Breast epithelium (tissue), 4 donors: ENCODE data around the gene PAPSS2. TPM values are rescaled to one million over a fixed set of nuclear protein-coding genes. Genes with fewer than 3 reads are reported as not detected.

ENCODE experiments used
- DNase-seq, 2 donors: peaks; one replicate each; pipeline ENCODE4 v3.0.0-alpha.2; 2019; ENCODE audit warnings: low spot score in 2 of 2
- H3K27ac ChIP-seq, 2 donors: fragments of 200-600 bp; sonication (generic) in 1 of 2; one replicate each; pipeline ENCODE4 v1.5.1; 2016 to 2019; ENCODE audit warnings: mild to moderate bottlenecking in 1 of 2
- H3K27me3 ChIP-seq, 2 donors: fragments of 200-600 bp; sonication (generic) in 1 of 2; one replicate each; pipeline versions ENCODE4 v1.5.1 to v1.6.0; 2017 to 2019; ENCODE audit warnings: control low read depth in 1 of 2, mild to moderate bottlenecking in 1 of 2
- H3K36me3 ChIP-seq: fragments of 200-600 bp; one replicate; pipeline ENCODE4 v1.5.1; 2019
- H3K4me1 ChIP-seq, 2 donors: fragments of 200-600 bp; sonication (generic); one replicate each; pipeline ENCODE4 v1.5.1; 2016 to 2019; ENCODE audit warnings: control low read depth in 1 of 2
- H3K4me3 ChIP-seq, 3 donors: fragments of 200-600 bp; sonication (generic); 1 replicate in 2 of 3; 2 replicates in 1 of 3; pipeline ENCODE4 v1.5.1; 2016 to 2019; ENCODE audit warnings: mild to moderate bottlenecking in 3 of 3, moderate library complexity in 2 of 3
- H3K9me3 ChIP-seq, 2 donors: fragments of 200-600 bp; sonication (generic) in 1 of 2; one replicate each; pipeline ENCODE4 v1.5.1; 2016 to 2019; ENCODE audit warnings: control low read depth in 1 of 2
- POLR2A ChIP-seq: fragments of 450-650 bp; IDR thresholded peaks from one replicate; pipeline ENCODE4 v1.6.1; 2016; ENCODE audit warnings: antibody characterized with exemption, mild to moderate bottlenecking, moderate library complexity
- POLR2AphosphoS5 ChIP-seq, 3 donors: sonication (generic); formaldehyde crosslinking; IDR thresholded peaks; one replicate each; pipeline ENCODE4 v1.6.1; 2017; ENCODE audit warnings: antibody characterized with exemption in 3 of 3
- intact Hi-C: fragments of 100-400 bp; cut with DNase I; formaldehyde crosslinking; loops from one replicate; pipeline ENCODE4 v1.15.1; 2023; ENCODE audit warnings: low total_unique reads
- total RNA-seq, 3 donors: library from RNA; depleted of rRNA; stranded (reverse); fragments of >200 nt; gene quantifications; one replicate each; pipeline ENCODE4 v1.1.0, GENCODE V29; 2016
- TF ChIP-seq, protein P1 (sequence below), 3 donors: fragments of 450-650 bp; IDR thresholded peaks; one replicate each; pipeline ENCODE4 v1.5.1; 2016 to 2017; ENCODE audit warnings: antibody characterized with exemption in 3 of 3, mild to moderate bottlenecking in 3 of 3, moderate library complexity in 3 of 3

The PAPSS2 gene
- total RNA-seq, 3 donors from 2014 or later = 21.1 to 33.8 (median 27.2) TPM

GRCh38 chr10:87691506-87692070 is 31.9 kb downstream of the PAPSS2 start:
- Histone ChIP-seq H3K4me3 (no peak overlapping the region), H3K27me3 (no peaks in the 10 kb centered on the region), H3K9me3 (no peaks in the 10 kb centered on the region), H3K27ac (no peak overlapping the region), H3K36me3 (no peaks in the 10 kb centered on the region), H3K4me1 (no peaks in the 10 kb centered on the region)
- intact Hi-C loops = no loop called here
- no peak for TF ChIP-seq POLR2AphosphoS5 (IDR thresholded peaks at IDR 0.05)
- TF ChIP-seq POLR2A = no peak
- TF ChIP-seq, protein P1, sequence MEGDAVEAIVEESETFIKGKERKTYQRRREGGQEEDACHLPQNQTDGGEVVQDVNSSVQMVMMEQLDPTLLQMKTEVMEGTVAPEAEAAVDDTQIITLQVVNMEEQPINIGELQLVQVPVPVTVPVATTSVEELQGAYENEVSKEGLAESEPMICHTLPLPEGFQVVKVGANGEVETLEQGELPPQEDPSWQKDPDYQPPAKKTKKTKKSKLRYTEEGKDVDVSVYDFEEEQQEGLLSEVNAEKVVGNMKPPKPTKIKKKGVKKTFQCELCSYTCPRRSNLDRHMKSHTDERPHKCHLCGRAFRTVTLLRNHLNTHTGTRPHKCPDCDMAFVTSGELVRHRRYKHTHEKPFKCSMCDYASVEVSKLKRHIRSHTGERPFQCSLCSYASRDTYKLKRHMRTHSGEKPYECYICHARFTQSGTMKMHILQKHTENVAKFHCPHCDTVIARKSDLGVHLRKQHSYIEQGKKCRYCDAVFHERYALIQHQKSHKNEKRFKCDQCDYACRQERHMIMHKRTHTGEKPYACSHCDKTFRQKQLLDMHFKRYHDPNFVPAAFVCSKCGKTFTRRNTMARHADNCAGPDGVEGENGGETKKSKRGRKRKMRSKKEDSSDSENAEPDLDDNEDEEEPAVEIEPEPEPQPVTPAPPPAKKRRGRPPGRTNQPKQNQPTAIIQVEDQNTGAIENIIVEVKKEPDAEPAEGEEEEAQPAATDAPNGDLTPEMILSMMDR (IDR thresholded peaks at IDR 0.05) = no peak
- no peak for DNase-seq

- TF ChIP-seq, protein P1 (IDR thresholded peaks at IDR 0.05) = no peak
- TF ChIP-seq POLR2A (no peak), POLR2AphosphoS5 (IDR thresholded peaks at IDR 0.05) (no peak)
- no peak for DNase-seq
- no peak overlapping the region for H3K4me3 ChIP-seq
- H3K4me1 ChIP-seq = no peaks in the 10 kb centered on the region
- intact Hi-C loops = no loop called here
- no peaks in the 10 kb centered on the region for H3K36me3 ChIP-seq
- H3K27me3 ChIP-seq = no peaks in the 10 kb centered on the region
- no peak overlapping the region for H3K27ac ChIP-seq
- H3K9me3 ChIP-seq = no peaks in the 10 kb centered on the region
Measured at GRCh38 chr10:87692956-87693484, 33.3 kb downstream of the PAPSS2 start.

DNA sequence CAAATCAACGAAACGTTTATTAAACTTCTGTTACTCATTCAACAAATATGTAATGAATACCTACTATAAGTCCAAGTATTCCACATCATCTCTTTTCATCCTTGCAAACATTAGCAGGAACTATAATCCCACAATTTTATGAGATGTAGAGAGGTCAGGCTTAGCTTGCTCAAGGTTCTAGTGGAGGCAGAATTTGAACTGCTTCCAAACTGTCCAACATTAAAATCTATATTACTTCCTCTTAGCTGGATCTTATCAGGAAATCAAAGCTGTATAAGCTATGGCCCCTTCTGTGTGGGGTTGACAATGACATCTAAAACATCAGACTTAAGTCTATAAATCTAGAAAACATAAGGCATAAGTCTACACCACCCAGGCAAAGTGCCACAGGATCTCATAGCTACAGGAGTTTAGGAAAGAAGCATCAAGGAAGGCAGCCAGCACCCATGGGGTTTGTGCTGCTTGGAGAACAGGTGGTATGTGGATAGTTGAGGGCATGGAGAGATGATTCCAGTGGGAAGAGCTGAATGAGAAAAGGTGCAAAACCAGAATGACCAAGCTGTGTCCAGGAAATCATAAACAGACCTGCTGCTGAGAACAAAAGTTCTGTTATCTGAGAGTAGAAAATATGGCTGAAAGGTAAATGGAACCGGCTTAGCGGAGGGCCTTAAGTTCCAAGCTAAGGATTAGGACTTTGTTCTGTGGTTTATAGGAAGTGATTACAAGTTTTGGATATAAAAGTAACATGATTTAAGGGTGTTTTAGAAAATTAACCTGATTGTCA is 34.5 kb downstream of the PAPSS2 start:
- no peak overlapping the region for H3K27ac ChIP-seq
- no peak overlapping the region for H3K4me3 ChIP-seq
- no peak for DNase-seq
- H3K9me3 ChIP-seq = no peaks in the 10 kb centered on the region
- TF ChIP-seq, protein P1 (IDR thresholded peaks at IDR 0.05) = no peak
- TF ChIP-seq POLR2AphosphoS5 (IDR thresholded peaks at IDR 0.05) (no peak), POLR2A (no peak)
- intact Hi-C loops = no loop called here
- H3K4me1 ChIP-seq = no peaks in the 10 kb centered on the region
- H3K27me3 ChIP-seq = no peaks in the 10 kb centered on the region
- H3K36me3 ChIP-seq = no peaks in the 10 kb centered on the region

DNA sequence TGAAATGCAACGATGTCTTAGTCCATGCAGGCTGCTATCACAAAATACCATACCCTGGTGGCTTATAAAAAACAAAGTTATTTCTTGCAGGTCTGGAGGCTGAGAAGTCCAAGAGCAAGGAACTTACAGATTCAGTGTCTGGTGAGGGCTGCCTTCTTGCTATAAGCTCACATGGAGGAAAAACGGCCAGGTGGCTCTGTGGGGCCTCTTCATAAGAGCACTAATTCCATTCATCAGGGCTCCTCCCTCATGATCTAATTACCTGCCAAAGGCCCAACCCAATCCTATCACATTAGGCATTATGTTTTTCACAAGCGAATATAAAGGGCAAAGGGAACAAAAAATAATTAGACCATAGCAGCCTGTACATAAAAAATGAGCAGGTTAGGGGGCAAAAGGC is 35.4 kb downstream of the PAPSS2 start:
- no peak for TF ChIP-seq POLR2AphosphoS5 (IDR thresholded peaks at IDR 0.05)
- TF ChIP-seq POLR2A = no peak
- TF ChIP-seq, protein P1 (IDR thresholded peaks at IDR 0.05) = no peak

More for the DNA sequence above, 35.4 kb downstream of the PAPSS2 start:
- Histone ChIP-seq H3K4me3 (no peak overlapping the region), H3K36me3 (no peaks in the 10 kb centered on the region), H3K9me3 (no peaks in the 10 kb centered on the region), H3K27me3 (no peaks in the 10 kb centered on the region), H3K27ac (no peak overlapping the region), H3K4me1 (no peaks in the 10 kb centered on the region)
- intact Hi-C loops = no loop called here
- DNase-seq = no peak
